ENCODE results near the gene BCORL1.

BCORL1 gene

GRCh38 chrX:130071611-130072344, 89.3 kb downstream of the BCORL1 start:
- no peak for DNase-seq

GRCh38 chrX:130072345-130072740, 89.9 kb downstream of the BCORL1 start:
- DNase-seq, result no peak

GRCh38 chrX:130075777-130076176, 93.3 kb downstream of the BCORL1 start:
- DNase-seq, result no peak

- DNase-seq, result no peak
These were observed 97.5 kb downstream of the BCORL1 start for GRCh38 chrX:130079824-130080406.

- no peak for DNase-seq
These were observed 98.4 kb downstream of the BCORL1 start for GRCh38 chrX:130080791-130081367.

- no peak for DNase-seq
These were observed 99.1 kb downstream of the BCORL1 start for GRCh38 chrX:130081421-130082045.

GRCh38 chrX:130082244-130083106, 100.0 kb downstream of the BCORL1 start:
- DNase-seq, result no peak

- no peak for DNase-seq
These were observed 100.7 kb downstream of the BCORL1 start for GRCh38 chrX:130083107-130083490.

GRCh38 chrX:130083656-130084382, 101.4 kb downstream of the BCORL1 start:
- no peak for DNase-seq

GRCh38 chrX:130084631-130085237, 102.3 kb downstream of the BCORL1 start:
- DNase-seq, result no peak

GRCh38 chrX:130085551-130086446, 103.4 kb downstream of the BCORL1 start:
- DNase-seq, result no peak

- no peak for DNase-seq
These were observed 104.2 kb downstream of the BCORL1 start for GRCh38 chrX:130086447-130087206.

GRCh38 chrX:130090364-130090763, 107.9 kb downstream of the BCORL1 start:
- DNase-seq, result no peak

- DNase-seq, result no peak
These were observed 109.6 kb downstream of the BCORL1 start for GRCh38 chrX:130091980-130092522.

GRCh38 chrX:130093271-130093670, 110.8 kb downstream of the BCORL1 start:
- DNase-seq, result no peak

- no peak for DNase-seq
These were observed 112.3 kb downstream of the BCORL1 start for GRCh38 chrX:130094696-130095095.

GRCh38 chrX:130095249-130096030, 113.0 kb downstream of the BCORL1 start:
- DNase-seq, result no peak

GRCh38 chrX:130097507-130098209, 115.2 kb downstream of the BCORL1 start:
- no peak for DNase-seq

Data from NCI-H1417 treated with DMSO at 0.1 percent for 48 hours (cell line).